Loucy (cell line): ENCODE results near the gene IMMT.

Experiments used
- H2AFZ ChIP-seq: fragments of 200-600 bp; sonication (generic); 2 replicates; pipeline ENCODE4 v1.6.0; 2016; ENCODE audit warnings: antibody characterized with exemption, mild to moderate bottlenecking, low read length, moderate library complexity
- H3F3A ChIP-seq: fragments of 200-600 bp; 2 replicates; pipeline ENCODE4 v1.6.0; 2016; ENCODE audit warnings: antibody characterized with exemption, low read depth, mild to moderate bottlenecking
- H3K27me3 ChIP-seq: fragments of 200-600 bp; sonication (generic); 2 replicates; pipeline ENCODE4 v1.6.1; 2014; ENCODE audit warnings: low read length, mild to moderate bottlenecking; ENCODE audit not compliant: insufficient read depth, poor library complexity, severe bottlenecking
- H3K36me3 ChIP-seq: fragments of 200-600 bp; sonication (generic); 2 replicates; pipeline ENCODE4 v1.6.1; 2016; ENCODE audit warnings: low read length; ENCODE audit not compliant: insufficient read depth
- H3K4me1 ChIP-seq: fragments of 200-600 bp; sonication (generic); 2 replicates; pipeline ENCODE4 v1.5.1; 2014; ENCODE audit warnings: low read length, mild to moderate bottlenecking; ENCODE audit not compliant: insufficient read depth, poor library complexity, severe bottlenecking
- H3K4me2 ChIP-seq: fragments of 200-600 bp; sonication (generic); 2 replicates; pipeline ENCODE4 v1.6.0; 2014; ENCODE audit warnings: antibody characterized with exemption, low read length, low read depth, mild to moderate bottlenecking; ENCODE audit not compliant: poor library complexity, severe bottlenecking
- H3K4me3 ChIP-seq: fragments of 200-600 bp; sonication (generic); 2 replicates; pipeline ENCODE4 v1.5.1; 2014; ENCODE audit warnings: low read length, mild to moderate bottlenecking, mixed read lengths; ENCODE audit not compliant: poor library complexity, severe bottlenecking
- H3K79me2 ChIP-seq: fragments of 200-600 bp; sonication (generic); 2 replicates; pipeline ENCODE4 v1.6.1; 2014; ENCODE audit warnings: low read length; ENCODE audit not compliant: insufficient read depth
- H3K9ac ChIP-seq: fragments of 200-600 bp; sonication (generic); 2 replicates; pipeline ENCODE4 v1.6.0; 2014; ENCODE audit warnings: mild to moderate bottlenecking, low read depth, low read length, moderate library complexity; ENCODE audit not compliant: poor library complexity, severe bottlenecking
- H3K9me2 ChIP-seq: fragments of 200-600 bp; sonication (generic); replicated peaks from 2 replicates; pipeline ENCODE4 v1.6.1; 2016; ENCODE audit warnings: low read depth, low read length, mixed read lengths
- H3K9me3 ChIP-seq: fragments of 200-600 bp; sonication (generic); 2 replicates; pipeline ENCODE4 v1.6.1; 2014; ENCODE audit warnings: mild to moderate bottlenecking, antibody characterized with exemption, low read length, low read depth; ENCODE audit not compliant: insufficient read depth
- H4K20me1 ChIP-seq: fragments of 200-600 bp; sonication (generic); 2 replicates; pipeline ENCODE4 v1.6.0; 2014; ENCODE audit warnings: antibody characterized with exemption, low read length, mild to moderate bottlenecking; ENCODE audit not compliant: insufficient read depth, poor library complexity, severe bottlenecking
- EZH2phosphoT487 ChIP-seq: fragments of 200-600 bp; IDR thresholded peaks from 2 replicates; pipeline ENCODE4 v1.6.1; 2018; ENCODE audit warnings: antibody characterized with exemption, mild to moderate bottlenecking, moderate library complexity, borderline replicate concordance
- TF ChIP-seq, protein P1 (sequence below): fragments of 200-600 bp; sonication (generic); conservative IDR thresholded peaks from 2 replicates; pipeline ENCODE4 v1.5.1; 2014; ENCODE audit warnings: mild to moderate bottlenecking, antibody characterized with exemption, low read length

IMMT gene

DNA sequence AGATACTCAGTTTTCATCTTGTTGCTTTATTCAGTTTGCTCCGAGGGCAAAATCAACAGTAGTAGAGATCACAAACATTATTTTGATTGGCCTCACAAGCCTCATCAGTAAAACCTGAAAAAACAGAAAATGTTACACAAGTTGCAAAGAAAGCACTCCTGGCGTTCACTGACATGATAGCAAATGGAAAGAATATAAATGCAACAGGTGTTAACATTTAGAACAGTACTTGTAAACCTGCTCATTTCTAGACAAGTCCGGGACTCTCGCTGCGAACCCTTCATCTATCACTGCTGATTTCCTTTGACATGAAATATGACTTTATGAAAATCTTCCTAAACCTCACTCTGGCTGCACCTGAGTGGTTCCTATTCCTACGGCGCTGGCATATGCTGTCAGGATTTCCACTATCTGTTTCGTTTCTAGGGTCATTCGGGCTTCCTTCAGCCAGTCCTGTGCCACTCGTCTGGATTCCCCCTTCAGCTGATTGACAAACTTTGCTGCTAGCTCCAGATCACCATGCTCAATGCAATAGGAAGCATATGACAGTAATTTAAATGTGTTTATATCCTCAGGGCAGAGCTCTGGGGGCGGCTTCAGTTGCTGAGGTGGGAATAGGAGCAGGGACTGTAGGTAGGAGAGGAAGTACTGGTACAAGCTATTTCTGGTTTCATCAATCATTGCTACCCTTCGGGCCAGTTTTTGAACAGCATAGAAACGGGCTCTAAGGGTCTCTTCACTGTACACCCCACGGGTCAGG is 51.2 kb downstream of the IMMT start:
- no peak overlapping the region for H3K9ac ChIP-seq
- H2AFZ ChIP-seq: no peak overlapping the region
- H3K4me1 ChIP-seq: peaks cover 2% of the 10 kb centered on the region
- no peak overlapping the region for H3K4me3 ChIP-seq
- no peaks in the 10 kb centered on the region for H3K79me2 ChIP-seq
- no peaks in the 10 kb centered on the region for H3K27me3 ChIP-seq
- H3F3A ChIP-seq: 0 out of 2 replicates have a peak, but pooled peaks cover 7% of the 10 kb centered on the region
- H4K20me1 ChIP-seq: no peaks in the 10 kb centered on the region
- H3K36me3 ChIP-seq: peaks cover 89% of the 10 kb centered on the region
- H3K9me2 ChIP-seq: no peaks in the 10 kb centered on the region
- no peak overlapping the region for H3K4me2 ChIP-seq
- no peaks in the 10 kb centered on the region for H3K9me3 ChIP-seq
- TF ChIP-seq, protein P1, sequence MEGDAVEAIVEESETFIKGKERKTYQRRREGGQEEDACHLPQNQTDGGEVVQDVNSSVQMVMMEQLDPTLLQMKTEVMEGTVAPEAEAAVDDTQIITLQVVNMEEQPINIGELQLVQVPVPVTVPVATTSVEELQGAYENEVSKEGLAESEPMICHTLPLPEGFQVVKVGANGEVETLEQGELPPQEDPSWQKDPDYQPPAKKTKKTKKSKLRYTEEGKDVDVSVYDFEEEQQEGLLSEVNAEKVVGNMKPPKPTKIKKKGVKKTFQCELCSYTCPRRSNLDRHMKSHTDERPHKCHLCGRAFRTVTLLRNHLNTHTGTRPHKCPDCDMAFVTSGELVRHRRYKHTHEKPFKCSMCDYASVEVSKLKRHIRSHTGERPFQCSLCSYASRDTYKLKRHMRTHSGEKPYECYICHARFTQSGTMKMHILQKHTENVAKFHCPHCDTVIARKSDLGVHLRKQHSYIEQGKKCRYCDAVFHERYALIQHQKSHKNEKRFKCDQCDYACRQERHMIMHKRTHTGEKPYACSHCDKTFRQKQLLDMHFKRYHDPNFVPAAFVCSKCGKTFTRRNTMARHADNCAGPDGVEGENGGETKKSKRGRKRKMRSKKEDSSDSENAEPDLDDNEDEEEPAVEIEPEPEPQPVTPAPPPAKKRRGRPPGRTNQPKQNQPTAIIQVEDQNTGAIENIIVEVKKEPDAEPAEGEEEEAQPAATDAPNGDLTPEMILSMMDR: no peak
- no peak for TF ChIP-seq EZH2phosphoT487

DNA sequence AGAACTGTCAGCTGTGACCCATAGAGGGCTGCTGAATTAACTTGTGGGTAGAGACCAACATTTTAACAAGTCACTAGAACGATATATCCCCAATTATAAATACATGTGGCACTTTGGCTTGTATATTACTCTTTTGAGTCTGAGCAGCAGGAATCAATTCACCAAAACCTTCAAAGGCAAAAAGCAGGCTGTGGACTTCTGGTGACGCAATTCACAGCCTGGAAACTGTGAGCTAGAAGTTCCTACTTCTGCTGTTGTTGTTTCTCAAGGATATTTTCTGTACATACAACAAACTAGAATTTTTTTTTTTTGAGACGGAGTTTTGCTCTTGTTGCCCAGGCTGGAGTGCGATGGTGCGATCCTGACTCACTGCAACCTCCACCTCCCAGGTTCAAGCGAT is 52.0 kb downstream of the IMMT start:
- Histone ChIP-seq H3K9me3 (no peaks in the 10 kb centered on the region), H4K20me1 (no peaks in the 10 kb centered on the region), H3K36me3 (peaks cover 89% of the 10 kb centered on the region), H3K79me2 (no peaks in the 10 kb centered on the region), H3F3A (0 out of 2 replicates have a peak, but pooled peaks cover 7% of the 10 kb centered on the region), H3K4me2 (no peak overlapping the region), H3K27me3 (no peaks in the 10 kb centered on the region), H2AFZ (no peak overlapping the region), H3K9me2 (no peaks in the 10 kb centered on the region), H3K9ac (no peak overlapping the region), H3K4me1 (peaks cover 2% of the 10 kb centered on the region), H3K4me3 (no peak overlapping the region)
- TF ChIP-seq EZH2phosphoT487: no peak
- TF ChIP-seq, protein P1: no peak

DNA sequence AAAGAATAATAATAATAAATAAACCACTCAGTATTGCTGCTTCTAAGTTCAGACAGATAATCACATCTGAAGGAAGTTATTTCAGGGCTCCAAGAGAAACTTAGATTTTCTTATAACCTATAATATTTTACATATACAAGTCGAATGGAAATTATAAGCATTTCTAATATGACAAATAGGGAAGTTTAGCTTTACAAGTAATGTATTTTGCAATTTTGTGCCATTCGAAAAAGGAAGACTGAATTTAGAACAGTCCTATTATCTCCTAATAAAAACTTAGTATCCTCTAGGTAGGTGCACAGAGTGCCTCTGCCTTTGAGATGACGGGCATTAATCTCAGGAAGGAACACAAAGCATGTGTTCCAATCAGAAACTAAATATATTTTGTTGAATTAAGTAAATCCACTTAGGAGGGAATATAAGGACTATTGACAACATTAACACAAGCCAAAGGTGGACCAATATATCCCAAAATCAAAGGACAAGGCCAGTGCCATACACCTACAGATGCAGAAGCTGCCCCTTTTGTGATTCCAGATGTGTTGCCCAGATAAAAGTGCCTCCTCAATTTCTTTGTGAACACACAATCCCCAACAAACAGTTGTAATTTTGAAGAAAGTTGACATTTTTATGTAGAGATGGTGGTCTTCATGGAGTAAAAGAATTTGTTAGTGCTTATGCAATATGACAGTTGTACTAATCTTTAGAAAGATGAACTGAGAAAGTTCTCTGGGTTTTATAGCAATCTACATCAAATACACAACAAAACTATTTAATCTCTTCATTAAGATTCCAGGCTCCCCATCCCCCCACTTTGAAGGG is 52.6 kb downstream of the IMMT start:
- no peak overlapping the region for H3K4me3 ChIP-seq
- H3K4me1 ChIP-seq: no peaks in the 10 kb centered on the region
- H3K9me2 ChIP-seq: no peaks in the 10 kb centered on the region
- H3K27me3 ChIP-seq: no peaks in the 10 kb centered on the region
- no peaks in the 10 kb centered on the region for H3K9me3 ChIP-seq
- H3K4me2 ChIP-seq: no peak overlapping the region
- H2AFZ ChIP-seq: no peak overlapping the region
- H3K36me3 ChIP-seq: peaks cover 89% of the 10 kb centered on the region
- no peaks in the 10 kb centered on the region for H4K20me1 ChIP-seq
- H3K79me2 ChIP-seq: no peaks in the 10 kb centered on the region
- TF ChIP-seq, protein P1: no peak
- TF ChIP-seq EZH2phosphoT487: no peak
- no peak overlapping the region for H3K9ac ChIP-seq
- 0 out of 2 replicates have a peak, but pooled peaks cover 3% of the 10 kb centered on the region for H3F3A ChIP-seq
